HCT116 (cell line): ENCODE results near the gene DNAJC7. TPM values are rescaled to one million over a fixed set of nuclear protein-coding genes. Genes with fewer than 3 reads are reported as not detected.

Experiments
- ATAC-seq: fragments of 200-7000 bp; cut with Tn5 transposase; 2 replicates; pipeline ENCODE4 v1.9.1; 2020; ENCODE audit warnings: mild to moderate bottlenecking, moderate library complexity
- BruUV-seq: library from RNA; stranded (reverse); fragments of 400-500 nt; replicated peaks from 2 replicates; lab custom pipeline; 2021; lab: Mats Ljungman, UMichigan
- CTCF ChIA-PET: fragments of 300-600 bp; sonication (Branson Sonifier 250); formaldehyde crosslinking; loops from one replicate; lab custom pipeline; 2021; ENCODE audit warnings: antibody characterized with exemption; lab: Charles Lee
- POLR2A ChIA-PET: fragments of 300-600, 350-600 bp; sonication (Branson Sonifier 250); formaldehyde crosslinking; loops from one replicate; lab custom pipeline; 2021; ENCODE audit warnings: antibody characterized with exemption; lab: Charles Lee
- RAD21 ChIA-PET, 2 experiments: fragments of 300-600 bp; sonication (Branson Sonifier 250); formaldehyde crosslinking; loops; one replicate each; lab custom pipeline; 2023; ENCODE audit warnings: low total read pairs in 2 of 2; ENCODE audit not compliant: uncharacterized antibody in 2 of 2, unreplicated experiment in 2 of 2, low non-redundant PET in 1 of 2; lab: Charles Lee
- DNase-seq: peaks from one replicate; pipeline ENCODE4 v3.0.0-alpha.2; 2010; ENCODE audit warnings: low read depth, low spot score
- H2AFZ ChIP-seq: fragments of 200-600 bp; shearing (Covaris generic), sonication (generic); 2 replicates; pipeline ENCODE4 v1.6.1; 2017; ENCODE audit warnings: low read depth, mixed run types, mixed read lengths, antibody characterized with exemption, low read length; ENCODE audit not compliant: poor library complexity, severe bottlenecking
- H3K27ac ChIP-seq: 2 replicates; pipeline ENCODE4 v1.5.1; 2012; ENCODE audit warnings: low read depth, low read length
- H3K27me3 ChIP-seq: fragments of 200-600 bp; sonication (generic); 2 replicates; pipeline ENCODE4 v1.6.1; 2016; ENCODE audit warnings: mixed run types, low read length, mixed read lengths; ENCODE audit not compliant: insufficient read depth
- H3K36me3 ChIP-seq, 2 experiments: fragments of 200-500 bp in 1 of 2; fragments of 200-600 bp in 1 of 2; sonication (Bioruptor generic) in 1 of 2; sonication (generic) in 1 of 2; 2 replicates each; pipeline versions ENCODE4 v1.5.1 to v1.6.1; 2014 to 2016; ENCODE audit warnings: low read length in 2 of 2, inconsistent platforms in 1 of 2, mixed read lengths in 1 of 2, mixed run types in 1 of 2; ENCODE audit not compliant: insufficient read depth in 2 of 2, control insufficient read depth in 1 of 2
- H3K4me1 ChIP-seq, 2 experiments: fragments of 200-600 bp in 1 of 2; sonication (generic) in 1 of 2; 2 replicates each; pipeline versions ENCODE4 v1.5.1 to v1.6.1; 2012 to 2017; ENCODE audit warnings: low read length in 2 of 2, inconsistent platforms in 1 of 2, mild to moderate bottlenecking in 1 of 2, mixed read lengths in 1 of 2, mixed run types in 1 of 2, moderate library complexity in 1 of 2; ENCODE audit not compliant: insufficient read depth in 2 of 2, control insufficient read depth in 1 of 2
- H3K4me2 ChIP-seq: fragments of 200-600 bp; sonication (generic); 2 replicates; pipeline ENCODE4 v1.6.1; 2017; ENCODE audit warnings: mixed run types, low read length, mixed read lengths
- H3K4me3 ChIP-seq, 2 experiments: fragments of 200-600 bp in 1 of 2; sonication (generic) in 1 of 2; replicated peaks in 1 of 2; 2 replicates each; pipeline ENCODE4 v1.5.1; 2011 to 2016; ENCODE audit warnings: low read length in 2 of 2, control low read depth in 1 of 2, low read depth in 1 of 2, mild to moderate bottlenecking in 1 of 2, mixed read lengths in 1 of 2, mixed run types in 1 of 2
- H3K79me2 ChIP-seq: fragments of 200-600 bp; sonication (generic); 2 replicates; pipeline ENCODE4 v1.6.1; 2017; ENCODE audit warnings: mild to moderate bottlenecking, mixed run types, low read length, moderate library complexity, mixed read lengths; ENCODE audit not compliant: insufficient read depth
- H3K9ac ChIP-seq: fragments of 200-600 bp; sonication (generic); 2 replicates; pipeline ENCODE4 v1.6.1; 2016; ENCODE audit warnings: low read length, mixed read lengths
- H3K9me2 ChIP-seq: fragments of 200-600 bp; sonication (generic), shearing (Covaris generic); 2 replicates; pipeline ENCODE4 v1.6.1; 2017; ENCODE audit warnings: mixed run types, mild to moderate bottlenecking, moderate library complexity; ENCODE audit not compliant: insufficient read depth
- H3K9me3 ChIP-seq, 2 experiments: fragments of 200-500 bp in 1 of 2; fragments of 200-600 bp in 1 of 2; sonication (Bioruptor generic) in 1 of 2; sonication (generic) in 1 of 2; 2 replicates each; pipeline ENCODE4 v1.6.1; 2014 to 2017; ENCODE audit warnings: low read length in 2 of 2, mixed read lengths in 2 of 2, inconsistent platforms in 1 of 2, low read depth in 1 of 2, mild to moderate bottlenecking in 1 of 2, mixed run types in 1 of 2, moderate library complexity in 1 of 2; ENCODE audit not compliant: control insufficient read depth in 1 of 2, insufficient read depth in 1 of 2
- H4K20me1 ChIP-seq: fragments of 200-600 bp; sonication (generic), shearing (Covaris generic); 2 replicates; pipeline ENCODE4 v1.6.1; 2017; ENCODE audit warnings: mixed run types, mild to moderate bottlenecking, moderate library complexity; ENCODE audit not compliant: insufficient read depth
- CBX3 ChIP-seq: IDR thresholded peaks from 2 replicates; pipeline ENCODE4 v1.6.1; 2012; ENCODE audit warnings: low read depth
- POLR2AphosphoS5 ChIP-seq: IDR thresholded peaks from 2 replicates; pipeline ENCODE4 v1.6.1; 2011; ENCODE audit warnings: mild to moderate bottlenecking, low read depth, low read length, moderate library complexity
- RAD21 ChIP-seq: IDR thresholded peaks from 2 replicates; pipeline ENCODE4 v1.6.1; 2012; ENCODE audit warnings: low read depth, mild to moderate bottlenecking
- SP1 ChIP-seq: IDR thresholded peaks from 2 replicates; pipeline ENCODE4 v1.6.1; 2012; ENCODE audit warnings: low read depth
- ZNF274 ChIP-seq: fragments of 200-500 bp; sonication (Bioruptor generic); IDR thresholded peaks from 2 replicates; pipeline ENCODE4 v1.6.1; 2014; ENCODE audit warnings: mild to moderate bottlenecking, low read depth, low read length, inconsistent platforms
- intact Hi-C: fragments of 100-400 bp; cut with micrococcal nuclease; formaldehyde crosslinking; loops from 2 replicates; pipeline ENCODE4 v1.10.0; 2022
- total RNA-seq: library from RNA; stranded (reverse); gene quantifications from one replicate; pipeline ENCODE4 v1.2.1, GENCODE V29; 2021; ENCODE audit not compliant: unreplicated experiment
- TF ChIP-seq, protein P1 (sequence below): IDR thresholded peaks from 2 replicates; pipeline ENCODE4 v1.6.1; 2012
- TF ChIP-seq, protein P2 (sequence below): IDR thresholded peaks from 2 replicates; pipeline ENCODE4 v1.6.1; 2012

The DNAJC7 gene
- total RNA-seq, 1 experiment from 2014 or later = 113 TPM

- TF ChIP-seq RAD21 (no peak), POLR2AphosphoS5 (no peak), SP1 (no peak), ZNF274 (no peak)
- TF ChIP-seq, protein P1, sequence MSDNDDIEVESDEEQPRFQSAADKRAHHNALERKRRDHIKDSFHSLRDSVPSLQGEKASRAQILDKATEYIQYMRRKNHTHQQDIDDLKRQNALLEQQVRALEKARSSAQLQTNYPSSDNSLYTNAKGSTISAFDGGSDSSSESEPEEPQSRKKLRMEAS = no peak
- TF ChIP-seq, protein P2, sequence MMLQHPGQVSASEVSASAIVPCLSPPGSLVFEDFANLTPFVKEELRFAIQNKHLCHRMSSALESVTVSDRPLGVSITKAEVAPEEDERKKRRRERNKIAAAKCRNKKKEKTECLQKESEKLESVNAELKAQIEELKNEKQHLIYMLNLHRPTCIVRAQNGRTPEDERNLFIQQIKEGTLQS = no peak
Measured at GRCh38 chr17:41943492-41943891, 73.7 kb downstream of the DNAJC7 start (continued).

GRCh38 chr17:41942626-41943373 lies 74.4 kb downstream of the DNAJC7 start:
- no peak for ATAC-seq
- BruUV-seq = no TSS peak
- CTCF ChIA-PET = no interaction called here

More at GRCh38 chr17:41942626-41943373, 74.4 kb downstream of the DNAJC7 start:
- H3K9ac ChIP-seq = no peak overlapping the region
- no peaks in the 10 kb centered on the region for H4K20me1 ChIP-seq
- RAD21 ChIA-PET = no interaction called here
- no peak overlapping the region for H3K4me2 ChIP-seq
- TF ChIP-seq CBX3 = no peak
- no peak for TF ChIP-seq POLR2AphosphoS5
- no peak for TF ChIP-seq ZNF274
- TF ChIP-seq SP1 = no peak
- H3K9me3 ChIP-seq = no peaks in the 10 kb centered on the region
- POLR2A ChIA-PET = no interaction called here
- no peak overlapping the region for H3K4me3 ChIP-seq
- no peaks in the 10 kb centered on the region for H3K79me2 ChIP-seq
- no peaks in the 10 kb centered on the region for H3K36me3 ChIP-seq
- no peaks in the 10 kb centered on the region for H3K9me2 ChIP-seq
- H3K4me1 ChIP-seq = peaks cover 5 to 18% of the 10 kb centered on the region in 2 experiments; a peak in 3 of 4 replicates
- no peak for DNase-seq
- no peak overlapping the region for H3K27ac ChIP-seq
- no peak overlapping the region for H2AFZ ChIP-seq
- H3K27me3 ChIP-seq = no peaks in the 10 kb centered on the region
- intact Hi-C loops = no loop called here
